ENCODE results near the gene NEK7. TPM values are rescaled to one million over a fixed set of nuclear protein-coding genes. Genes with fewer than 3 reads are reported as not detected.

Gene NEK7
- total RNA-seq, 3 donors from 2014 or later, result 82.3 to 187 (median 105) TPM

- Histone ChIP-seq H3K36me3 (no peaks in the 10 kb centered on the region), H3K4me1 (no peaks in the 10 kb centered on the region), H3K4me3 (no peak overlapping the region), H3K27ac (no peak overlapping the region), H3K27me3 (no peaks in the 10 kb centered on the region), H3K9me3 (no peaks in the 10 kb centered on the region)
- TF ChIP-seq POLR2A (IDR thresholded peaks at IDR 0.05), result no peak
- TF ChIP-seq CTCF (IDR thresholded peaks at IDR 0.05), result no peak
- no peak for TF ChIP-seq POLR2AphosphoS5 (IDR thresholded peaks at IDR 0.05)
- no peak for DNase-seq (ENCODE audit: low spot score in 2 of 2)
- intact Hi-C loops (cut with DNase I; ENCODE audit: low total_unique reads), result no loop called here
These were observed 15.0 kb upstream of the NEK7 start for GRCh38 chr1:198141668-198142351.

- no peaks in the 10 kb centered on the region for H3K9me3 ChIP-seq
- TF ChIP-seq CTCF (IDR thresholded peaks at IDR 0.05) (no peak), POLR2A (IDR thresholded peaks at IDR 0.05) (no peak), POLR2AphosphoS5 (IDR thresholded peaks at IDR 0.05) (no peak)
- no peak for DNase-seq (ENCODE audit: low spot score in 2 of 2)
- no peak overlapping the region for H3K4me3 ChIP-seq
- intact Hi-C loops (cut with DNase I; ENCODE audit: low total_unique reads), result no loop called here
- H3K36me3 ChIP-seq, result no peaks in the 10 kb centered on the region
- H3K27ac ChIP-seq, result no peak overlapping the region
- no peaks in the 10 kb centered on the region for H3K27me3 ChIP-seq
- H3K4me1 ChIP-seq, result no peaks in the 10 kb centered on the region
These were observed 13.0 kb upstream of the NEK7 start for GRCh38 chr1:198143797-198144196.

GRCh38 chr1:198147216-198147615, 9.6 kb upstream of the NEK7 start:
- H3K4me1 ChIP-seq, result no peaks in the 10 kb centered on the region
- intact Hi-C loops (cut with DNase I; ENCODE audit: low total_unique reads), result no loop called here
- H3K36me3 ChIP-seq, result no peaks in the 10 kb centered on the region
- H3K27me3 ChIP-seq, result no peaks in the 10 kb centered on the region
- DNase-seq (ENCODE audit: low spot score in 2 of 2), result no peak
- no peak overlapping the region for H3K27ac ChIP-seq
- no peaks in the 10 kb centered on the region for H3K9me3 ChIP-seq
- no peak for TF ChIP-seq CTCF (IDR thresholded peaks at IDR 0.05)
- TF ChIP-seq POLR2AphosphoS5 (IDR thresholded peaks at IDR 0.05), result no peak
- no peak for TF ChIP-seq POLR2A (IDR thresholded peaks at IDR 0.05)
- no peak overlapping the region for H3K4me3 ChIP-seq

GRCh38 chr1:198150369-198150768, 6.4 kb upstream of the NEK7 start:
- H3K27ac ChIP-seq, result no peak overlapping the region
- no peaks in the 10 kb centered on the region for H3K36me3 ChIP-seq
- H3K9me3 ChIP-seq, result no peaks in the 10 kb centered on the region
- DNase-seq (ENCODE audit: low spot score in 2 of 2), result no peak
- intact Hi-C loops (cut with DNase I; ENCODE audit: low total_unique reads), result no loop called here
- TF ChIP-seq POLR2AphosphoS5 (IDR thresholded peaks at IDR 0.05) (no peak), POLR2A (IDR thresholded peaks at IDR 0.05) (no peak), CTCF (IDR thresholded peaks at IDR 0.05) (no peak)
- no peaks in the 10 kb centered on the region for H3K27me3 ChIP-seq
- H3K4me1 ChIP-seq, result no peaks in the 10 kb centered on the region
- no peak overlapping the region for H3K4me3 ChIP-seq

GRCh38 chr1:198151688-198152087, 5.1 kb upstream of the NEK7 start:
- intact Hi-C loops (cut with DNase I; ENCODE audit: low total_unique reads), result no loop called here
- Histone ChIP-seq H3K4me3 (no peak overlapping the region), H3K4me1 (no peaks in the 10 kb centered on the region), H3K9me3 (no peaks in the 10 kb centered on the region), H3K27me3 (no peaks in the 10 kb centered on the region), H3K27ac (no peak overlapping the region), H3K36me3 (no peaks in the 10 kb centered on the region)
- DNase-seq (ENCODE audit: low spot score in 2 of 2), result no peak
- no peak for TF ChIP-seq CTCF (IDR thresholded peaks at IDR 0.05)
- TF ChIP-seq POLR2AphosphoS5 (IDR thresholded peaks at IDR 0.05), result no peak
- TF ChIP-seq POLR2A (IDR thresholded peaks at IDR 0.05), result no peak
